Transverse colon (tissue), 4 donors: ENCODE measurements around the gene CASK. TPM values are rescaled to one million over a fixed set of nuclear protein-coding genes. Genes with fewer than 3 reads are reported as not detected.
A peak's percentile ranks its signal among the peaks of the same experiment; 100 is the strongest.

ENCODE experiments used
- DNase-seq: peaks from one replicate; pipeline ENCODE4 v3.0.0-alpha.2; 2019
- H3K27ac ChIP-seq, 4 donors: fragments of 200-600 bp; sonication (generic); 2 replicates each; pipeline ENCODE4 v1.5.1; 2016 to 2018; ENCODE audit warnings: inconsistent platforms in 4 of 4
- H3K27me3 ChIP-seq: fragments of 200-600 bp; sonication (generic); 2 replicates; pipeline ENCODE4 v1.5.1; 2017; ENCODE audit warnings: inconsistent platforms
- H3K36me3 ChIP-seq, 4 donors: fragments of 200-600 bp; sonication (generic); 2 replicates each; pipeline ENCODE4 v1.5.1; 2017 to 2019; ENCODE audit warnings: inconsistent platforms in 4 of 4
- H3K4me1 ChIP-seq, 4 donors: fragments of 200-600 bp; sonication (generic); 2 replicates each; pipeline ENCODE4 v1.5.1; 2017 to 2020; ENCODE audit warnings: inconsistent platforms in 4 of 4
- H3K4me3 ChIP-seq, 4 donors: fragments of 200-600 bp; sonication (generic); 1 replicate in 1 of 4; 2 replicates in 3 of 4; pipeline versions ENCODE4 v1.5.1 to v1.6.1; 2017 to 2019; ENCODE audit warnings: inconsistent platforms in 4 of 4
- H3K9me3 ChIP-seq, 2 donors: fragments of 200-600 bp; sonication (generic); 2 replicates each; pipeline ENCODE4 v1.5.1; 2017 to 2019; ENCODE audit warnings: inconsistent platforms in 2 of 2
- EP300 ChIP-seq: sonication (generic); formaldehyde crosslinking; IDR thresholded peaks from one replicate; pipeline ENCODE4 v1.6.1; 2017; ENCODE audit warnings: antibody characterized with exemption, low read depth
- POLR2A ChIP-seq: fragments of 450-650 bp; IDR thresholded peaks from one replicate; pipeline ENCODE4 v1.6.1; 2016; ENCODE audit warnings: antibody characterized with exemption, mild to moderate bottlenecking, moderate library complexity
- POLR2AphosphoS5 ChIP-seq, 3 donors: sonication (generic); formaldehyde crosslinking; IDR thresholded peaks; one replicate each; pipeline ENCODE4 v1.6.1; 2016; ENCODE audit warnings: antibody characterized with exemption in 3 of 3
- WGBS, 2 donors: methylation state at CpG; one replicate each; pipeline ENCODE4 v1.1.5; 2018; ENCODE audit warnings: low coverage in 1 of 2; 5-methylcytosine and 5-hydroxymethylcytosine counted together
- in situ Hi-C, 4 donors: fragments of 200-750 bp; cut with MboI; loops; one replicate each; pipeline versions ENCODE4 v1.15.0 to v1.15.1; 2017; ENCODE audit warnings: low sequenced_read_pairs in 3 of 4, low pct_ligation_motif_present in 1 of 4, low pct_unique_long_range_greater_than_20kb in 1 of 4
- intact Hi-C: fragments of 100-400 bp; cut with DNase I; formaldehyde crosslinking; loops from one replicate; pipeline ENCODE4 v1.15.1; 2023; ENCODE audit warnings: low total_unique reads
- total RNA-seq, 4 donors: library from RNA; depleted of rRNA; stranded (reverse); fragments of >200 nt; gene quantifications; one replicate each; pipeline ENCODE4 v1.1.0, GENCODE V29; 2016
- TF ChIP-seq, protein P1 (sequence below), 5 experiments: fragments of 200-600 bp in 3 of 5; fragments of 450-650 bp in 2 of 5; sonication (generic) in 3 of 5; IDR thresholded peaks; 1 replicate in 2 of 5; 2 replicates in 3 of 5; pipeline ENCODE4 v1.5.1; 2016 to 2017; ENCODE audit warnings: antibody characterized with exemption in 5 of 5, inconsistent platforms in 3 of 5, mild to moderate bottlenecking in 2 of 5, moderate library complexity in 1 of 5

Gene CASK
- total RNA-seq, 4 donors from 2014 or later, result 26.6 to 86.1 (median 56.3) TPM

DNA sequence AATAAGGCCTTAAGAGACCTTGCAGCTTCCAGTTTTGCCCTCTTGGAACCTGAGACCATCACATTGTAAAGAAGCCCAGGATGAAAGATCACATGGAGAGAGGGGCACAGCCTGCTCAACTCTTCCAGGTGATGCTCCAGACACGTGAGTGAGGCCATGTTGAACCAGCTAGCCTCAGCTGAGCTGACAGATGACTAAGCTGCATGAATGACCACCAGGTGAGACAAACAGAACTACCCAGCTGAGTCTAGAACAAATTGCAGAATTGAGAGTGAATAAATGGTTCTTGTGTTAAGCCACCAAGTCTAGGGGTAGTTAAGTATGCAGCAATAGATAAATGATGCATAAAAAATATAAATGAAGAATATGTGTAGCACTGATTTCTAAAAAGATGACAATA lies 216.1 kb downstream of the CASK start:
- in situ Hi-C loops, result no loop called here
- 43% methylated on average over 1 of the region's 1 CpG; no CpG with 5 or more reads in 1 of the 2 donors for WGBS, 2 donors

DNA sequence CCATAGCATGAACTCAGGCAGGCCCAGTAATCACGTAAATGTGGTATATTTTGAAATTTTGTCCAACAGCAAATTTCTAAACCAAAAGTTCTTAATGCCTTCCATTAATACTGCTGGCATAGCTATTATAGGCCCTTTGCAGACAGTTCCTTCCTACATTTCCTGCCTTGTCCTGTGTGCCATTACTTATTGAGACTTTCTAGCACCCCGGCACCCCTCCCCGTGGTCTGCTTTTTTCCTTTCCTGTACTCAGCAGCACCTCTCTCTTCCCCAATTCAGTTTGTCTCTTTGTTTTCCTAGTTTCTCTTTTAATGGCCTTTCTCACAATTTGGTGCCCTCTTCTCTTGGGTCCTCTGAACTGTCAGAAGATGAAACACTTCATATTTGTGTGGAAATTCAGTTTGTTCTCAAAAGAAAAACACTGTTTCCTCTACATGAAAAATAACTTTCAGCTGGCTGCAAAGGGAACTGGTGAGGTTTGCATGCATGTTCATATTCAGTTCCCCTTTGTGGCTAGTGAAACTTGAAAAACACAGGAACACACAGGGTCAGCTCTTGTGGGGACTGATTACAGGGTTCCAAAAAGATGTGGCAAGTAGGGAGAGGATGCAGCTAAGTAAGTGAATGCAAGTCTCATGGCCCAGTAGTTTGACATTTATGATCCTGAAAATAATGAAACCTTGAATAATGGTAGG lies 217.5 kb downstream of the CASK start:
- H3K27ac ChIP-seq, result peak overlapping the region in 2 of 4 donors; percentile 9 to 43
- WGBS, 2 donors, result 15 to 65% methylated on average over 2 to 3 of the region's 3 CpGs
- intact Hi-C loops, result no loop called here
- no peaks in the 10 kb centered on the region for H3K9me3 ChIP-seq
- H3K27me3 ChIP-seq, result no peaks in the 10 kb centered on the region
- H3K36me3 ChIP-seq, result no peaks in the 10 kb centered on the region
- H3K4me3 ChIP-seq, result no peak overlapping the region
- in situ Hi-C loops, result no loop called here
- TF ChIP-seq EP300, result no peak
- no peak for TF ChIP-seq POLR2AphosphoS5 (IDR thresholded peaks at IDR 0.05)
- no peak for TF ChIP-seq POLR2A
- TF ChIP-seq, protein P1, sequence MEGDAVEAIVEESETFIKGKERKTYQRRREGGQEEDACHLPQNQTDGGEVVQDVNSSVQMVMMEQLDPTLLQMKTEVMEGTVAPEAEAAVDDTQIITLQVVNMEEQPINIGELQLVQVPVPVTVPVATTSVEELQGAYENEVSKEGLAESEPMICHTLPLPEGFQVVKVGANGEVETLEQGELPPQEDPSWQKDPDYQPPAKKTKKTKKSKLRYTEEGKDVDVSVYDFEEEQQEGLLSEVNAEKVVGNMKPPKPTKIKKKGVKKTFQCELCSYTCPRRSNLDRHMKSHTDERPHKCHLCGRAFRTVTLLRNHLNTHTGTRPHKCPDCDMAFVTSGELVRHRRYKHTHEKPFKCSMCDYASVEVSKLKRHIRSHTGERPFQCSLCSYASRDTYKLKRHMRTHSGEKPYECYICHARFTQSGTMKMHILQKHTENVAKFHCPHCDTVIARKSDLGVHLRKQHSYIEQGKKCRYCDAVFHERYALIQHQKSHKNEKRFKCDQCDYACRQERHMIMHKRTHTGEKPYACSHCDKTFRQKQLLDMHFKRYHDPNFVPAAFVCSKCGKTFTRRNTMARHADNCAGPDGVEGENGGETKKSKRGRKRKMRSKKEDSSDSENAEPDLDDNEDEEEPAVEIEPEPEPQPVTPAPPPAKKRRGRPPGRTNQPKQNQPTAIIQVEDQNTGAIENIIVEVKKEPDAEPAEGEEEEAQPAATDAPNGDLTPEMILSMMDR (IDR thresholded peaks at IDR 0.05), result no peak
- DNase-seq, result no peak
- no peaks in the 10 kb centered on the region for H3K4me1 ChIP-seq

More for the DNA sequence above, 216.1 kb downstream of the CASK start:
- no peak for DNase-seq
- Histone ChIP-seq H3K27ac (no peak overlapping the region), H3K36me3 (no peaks in the 10 kb centered on the region), H3K4me1 (no peaks in the 10 kb centered on the region), H3K4me3 (no peak overlapping the region), H3K9me3 (no peaks in the 10 kb centered on the region), H3K27me3 (no peaks in the 10 kb centered on the region)
- TF ChIP-seq POLR2A, result no peak
- TF ChIP-seq, protein P1 (IDR thresholded peaks at IDR 0.05), result no peak
- no peak for TF ChIP-seq EP300
- TF ChIP-seq POLR2AphosphoS5 (IDR thresholded peaks at IDR 0.05), result no peak
- intact Hi-C loops, result no loop called here

DNA sequence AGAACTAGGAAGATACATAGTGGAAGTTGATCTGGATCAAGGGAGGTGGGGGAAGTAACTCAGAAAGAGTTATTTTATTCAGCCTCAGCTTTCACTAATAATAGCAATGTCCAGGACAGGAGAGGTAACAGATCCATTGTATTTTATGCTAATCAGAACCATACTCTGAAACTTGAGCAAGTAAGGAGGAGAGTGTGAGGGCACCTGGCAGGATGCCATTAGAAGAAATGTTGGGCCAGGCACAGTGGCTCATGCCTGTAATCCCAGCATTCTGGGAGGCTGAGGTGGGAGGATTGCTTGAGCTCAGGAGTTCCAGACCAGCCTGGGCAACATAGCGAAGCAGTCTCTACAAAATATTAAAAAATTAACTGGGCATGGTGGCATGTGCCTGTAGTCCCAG lies 218.3 kb downstream of the CASK start:
- H3K27ac ChIP-seq, result peak overlapping the region in 2 of 4 donors; percentile 9 to 43
- H3K4me1 ChIP-seq, result no peaks in the 10 kb centered on the region
- H3K4me3 ChIP-seq, result no peak overlapping the region
- H3K9me3 ChIP-seq, result no peaks in the 10 kb centered on the region
- DNase-seq, result no peak
- 82% methylated on average over 1 of the region's 1 CpG; no CpG with 5 or more reads in 1 of the 2 donors for WGBS, 2 donors
- intact Hi-C loops, result no loop called here
- in situ Hi-C loops, result no loop called here
- H3K36me3 ChIP-seq, result no peaks in the 10 kb centered on the region
- no peak for TF ChIP-seq POLR2AphosphoS5 (IDR thresholded peaks at IDR 0.05)
- TF ChIP-seq, protein P1 (IDR thresholded peaks at IDR 0.05), result no peak
- TF ChIP-seq POLR2A, result no peak
- TF ChIP-seq EP300, result no peak
- H3K27me3 ChIP-seq, result no peaks in the 10 kb centered on the region

DNA sequence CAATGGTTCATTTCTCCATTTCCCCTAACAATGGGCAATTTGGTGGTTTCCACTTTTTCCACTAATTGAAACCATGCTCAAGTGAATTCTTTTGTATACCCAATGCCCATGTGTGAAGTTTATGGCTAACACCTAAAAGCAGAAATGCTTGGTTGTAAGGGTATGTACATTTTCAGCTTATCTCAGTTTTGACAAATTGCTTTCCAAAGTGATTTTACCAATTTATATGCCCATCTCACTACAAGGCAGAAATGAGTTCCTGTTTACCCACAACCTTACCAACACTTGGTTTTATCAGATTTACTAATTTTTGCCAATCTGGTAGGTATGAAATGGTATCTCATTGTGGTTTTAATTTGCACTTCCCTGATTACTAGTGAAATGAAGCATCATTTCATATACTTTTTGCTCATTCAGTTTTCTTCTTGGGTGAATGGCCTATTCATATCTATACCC lies 219.8 kb downstream of the CASK start:
- TF ChIP-seq, protein P1 (IDR thresholded peaks at IDR 0.05), result no peak
- TF ChIP-seq EP300, result no peak
- TF ChIP-seq POLR2A, result no peak
- no peak for TF ChIP-seq POLR2AphosphoS5 (IDR thresholded peaks at IDR 0.05)
- Histone ChIP-seq H3K4me3 (no peak overlapping the region), H3K36me3 (no peaks in the 10 kb centered on the region), H3K27ac (no peak overlapping the region), H3K4me1 (no peaks in the 10 kb centered on the region), H3K27me3 (no peaks in the 10 kb centered on the region), H3K9me3 (no peaks in the 10 kb centered on the region)
- in situ Hi-C loops (no loop called here), intact Hi-C loops (no loop called here)
- DNase-seq, result no peak
